ENCODE data around the gene SLC4A3.

The SLC4A3 gene

DNA sequence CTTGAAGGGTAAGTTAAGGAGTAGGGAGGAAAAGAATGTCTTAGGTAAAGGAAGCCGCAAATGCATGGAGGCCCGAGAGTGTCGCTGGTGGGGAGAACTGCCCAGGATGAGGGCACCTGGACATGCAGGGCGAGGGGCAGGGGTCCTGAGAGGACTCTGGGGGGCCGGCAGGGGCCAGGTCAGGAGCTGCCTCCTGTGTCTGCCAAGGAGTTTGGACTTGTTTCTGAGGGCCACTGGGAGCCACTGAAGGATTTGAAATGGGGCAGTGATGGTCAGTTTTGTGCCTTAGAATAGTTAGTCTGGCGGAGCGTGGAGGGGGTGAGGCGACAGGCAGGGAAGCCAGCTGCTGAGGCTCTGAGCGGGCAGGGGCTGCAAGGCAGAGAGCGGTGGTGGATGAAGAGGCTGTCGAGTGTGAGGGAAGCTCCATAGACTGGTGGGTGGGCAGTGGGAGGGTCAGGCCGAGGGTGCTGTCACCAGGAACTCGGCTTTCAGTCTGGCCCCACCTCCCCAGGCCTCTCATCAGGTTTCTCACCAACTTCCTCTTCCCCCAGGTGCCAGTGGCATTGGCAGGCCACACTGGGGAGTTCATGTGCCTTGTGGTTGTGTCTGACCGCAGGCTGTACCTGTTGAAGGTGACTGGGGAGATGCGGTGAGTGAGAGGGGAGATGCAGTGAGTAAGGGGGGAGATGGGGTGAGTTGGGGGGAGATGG is 14.7 kb upstream of the SLC4A3 start:
- DNase-seq (ENCODE audit: low spot score), result peak; percentile 34

- DNase-seq (ENCODE audit: low spot score), result no peak
Measured at GRCh38 chr2:219613461-219614070, 13.9 kb upstream of the SLC4A3 start.

DNA sequence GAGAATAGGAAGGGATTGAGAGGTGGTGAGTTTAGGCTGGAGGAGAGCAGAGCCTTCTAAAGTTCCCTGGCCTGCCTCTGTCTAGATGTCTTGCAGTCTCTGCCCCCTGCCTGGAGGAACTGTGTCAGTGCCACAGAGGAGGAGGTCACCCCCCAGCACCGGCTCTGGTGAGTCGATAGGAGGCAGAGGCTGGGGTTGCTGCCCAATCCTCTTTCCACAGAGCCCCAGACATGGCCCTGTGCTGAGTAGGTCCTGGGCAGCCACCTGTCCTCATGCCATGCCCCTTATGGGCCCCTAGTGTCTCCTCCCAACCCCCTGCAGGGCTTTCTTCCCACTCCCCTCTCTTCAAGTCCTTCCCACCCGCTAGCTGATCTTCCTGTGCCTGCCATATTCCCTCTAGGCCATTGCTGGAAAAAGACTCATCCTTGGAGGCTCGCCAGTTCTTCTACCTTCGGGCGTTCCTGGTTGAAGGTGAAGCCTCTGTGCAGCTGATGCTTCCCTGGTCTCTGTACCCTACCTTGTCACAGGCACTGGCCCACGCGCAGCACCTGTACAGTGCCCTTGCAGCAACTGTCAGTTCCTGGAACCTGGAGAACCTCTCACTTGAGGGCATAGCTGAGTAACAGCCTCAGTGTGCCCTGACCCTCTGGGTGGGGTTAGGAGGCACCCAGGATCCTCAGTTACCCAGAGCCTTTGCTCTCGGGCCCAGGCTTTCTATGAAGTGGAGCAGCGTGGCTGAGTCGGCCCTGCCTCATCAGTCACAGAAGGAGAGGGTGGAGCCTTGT is 13.2 kb upstream of the SLC4A3 start:
- DNase-seq (ENCODE audit: low spot score), result no peak

DNA sequence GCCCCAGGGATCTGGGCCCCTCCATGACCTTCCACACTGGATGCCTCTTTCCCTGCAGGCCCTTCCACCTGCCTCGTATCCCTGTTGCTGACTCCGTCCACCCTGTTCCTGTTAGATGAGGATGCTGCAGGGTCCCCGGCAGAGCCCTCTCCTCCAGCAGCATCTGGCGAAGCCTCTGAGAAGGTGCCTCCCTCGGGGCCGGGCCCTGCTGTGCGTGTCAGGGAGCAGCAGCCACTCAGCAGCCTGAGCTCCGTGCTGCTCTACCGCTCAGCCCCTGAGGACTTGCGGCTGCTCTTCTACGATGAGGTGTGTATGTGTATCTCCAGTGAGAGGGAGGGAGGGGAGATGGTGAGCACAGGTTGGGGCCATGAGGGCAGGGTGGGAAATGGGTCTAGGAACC is 12.4 kb upstream of the SLC4A3 start:
- no peak for DNase-seq (ENCODE audit: low spot score)

DNA sequence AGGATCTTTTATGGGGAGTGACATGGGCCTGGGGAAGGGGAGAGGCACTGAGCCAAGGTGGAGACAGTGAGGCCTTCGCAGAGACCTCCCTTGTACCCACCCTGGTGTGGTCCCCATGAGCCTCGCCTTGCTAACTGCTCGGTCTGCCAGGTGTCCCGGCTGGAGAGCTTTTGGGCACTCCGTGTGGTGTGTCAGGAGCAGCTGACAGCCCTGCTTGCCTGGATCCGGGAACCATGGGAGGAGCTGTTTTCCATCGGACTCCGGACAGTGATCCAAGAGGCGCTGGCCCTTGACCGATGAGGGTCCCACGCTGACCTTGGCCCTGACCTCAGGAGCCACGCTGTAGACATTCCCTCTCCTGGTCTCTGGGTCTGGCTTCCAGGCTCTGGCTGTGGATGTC is 11.5 kb upstream of the SLC4A3 start:
- no peak for DNase-seq (ENCODE audit: low spot score)

- DNase-seq (ENCODE audit: low spot score), result no peak
Measured at GRCh38 chr2:219616550-219616949, 10.9 kb upstream of the SLC4A3 start.

- no peak for DNase-seq (ENCODE audit: low spot score)
Measured at GRCh38 chr2:219618733-219619122, 8.7 kb upstream of the SLC4A3 start.

- no peak for DNase-seq (ENCODE audit: low spot score)
Measured at GRCh38 chr2:219619235-219619634, 8.2 kb upstream of the SLC4A3 start.

DNA sequence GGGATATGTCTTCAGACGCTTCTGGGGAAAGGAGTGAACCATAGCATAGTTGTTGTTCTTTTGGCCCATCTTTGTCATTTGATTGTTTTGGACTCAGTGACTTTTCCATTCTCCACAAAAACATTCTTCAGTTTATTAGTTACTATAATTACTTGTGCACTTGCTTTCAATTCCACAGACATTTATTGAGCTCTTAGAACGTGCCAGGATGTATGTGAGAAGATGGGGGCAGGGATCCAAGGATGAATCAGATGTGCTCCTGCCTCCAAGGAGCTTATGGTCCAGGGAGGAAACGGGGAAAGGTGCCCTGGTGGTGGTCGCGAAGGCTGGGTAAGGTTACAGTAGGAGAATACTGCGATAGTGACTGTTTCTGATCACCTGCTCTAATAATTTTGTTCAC is 6.9 kb upstream of the SLC4A3 start:
- DNase-seq (ENCODE audit: low spot score), result no peak

GRCh38 chr2:219621935-219622334 is 5.5 kb upstream of the SLC4A3 start:
- DNase-seq (ENCODE audit: low spot score), result no peak

- DNase-seq (ENCODE audit: low spot score), result no peak
Measured at GRCh38 chr2:219622472-219622871, 5.0 kb upstream of the SLC4A3 start.

DNA sequence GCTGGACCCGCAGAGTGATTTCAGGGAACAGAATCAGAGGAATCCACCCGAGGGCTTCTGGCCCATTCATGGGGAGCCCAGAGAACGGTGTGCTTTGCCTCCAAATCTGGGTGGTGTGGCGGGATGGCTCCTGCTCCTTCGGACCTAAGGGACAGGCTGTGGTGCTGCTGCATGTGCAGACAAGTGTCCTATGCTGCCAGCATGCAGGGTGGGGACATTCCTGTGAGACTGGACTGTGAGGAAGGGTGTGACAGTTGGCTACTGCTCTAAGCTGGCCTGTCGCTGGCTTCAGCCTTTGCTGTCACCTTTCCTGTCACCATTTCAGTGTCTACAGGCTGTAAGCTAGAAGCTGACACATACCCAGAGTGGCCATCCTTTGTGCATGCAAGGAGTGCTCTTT is 2.9 kb upstream of the SLC4A3 start:
- DNase-seq (ENCODE audit: low spot score), result no peak

DNA sequence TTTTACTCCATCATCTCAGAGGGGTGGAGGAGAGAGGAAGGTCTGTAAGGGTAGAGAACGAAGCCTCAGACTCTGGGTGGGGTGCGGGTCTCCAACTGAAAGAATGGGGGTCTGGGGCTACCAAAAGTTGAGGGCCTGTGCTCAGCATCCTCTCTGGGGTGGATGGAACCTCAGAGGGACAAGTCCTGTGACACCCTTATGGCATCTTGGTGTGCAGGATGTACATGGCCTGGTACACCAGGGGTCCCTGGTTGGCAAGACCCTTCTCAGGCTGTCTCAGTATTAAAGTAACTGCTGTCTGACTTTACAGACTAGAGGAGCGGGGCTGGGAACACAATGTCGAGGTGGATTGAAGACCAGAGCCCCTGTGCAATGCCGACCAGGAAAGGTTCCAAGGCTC is 2.3 kb upstream of the SLC4A3 start:
- no peak for DNase-seq (ENCODE audit: low spot score)

- no peak for DNase-seq (ENCODE audit: low spot score)
Measured at GRCh38 chr2:219626540-219626939, 890 bp upstream of the SLC4A3 start.

DNA sequence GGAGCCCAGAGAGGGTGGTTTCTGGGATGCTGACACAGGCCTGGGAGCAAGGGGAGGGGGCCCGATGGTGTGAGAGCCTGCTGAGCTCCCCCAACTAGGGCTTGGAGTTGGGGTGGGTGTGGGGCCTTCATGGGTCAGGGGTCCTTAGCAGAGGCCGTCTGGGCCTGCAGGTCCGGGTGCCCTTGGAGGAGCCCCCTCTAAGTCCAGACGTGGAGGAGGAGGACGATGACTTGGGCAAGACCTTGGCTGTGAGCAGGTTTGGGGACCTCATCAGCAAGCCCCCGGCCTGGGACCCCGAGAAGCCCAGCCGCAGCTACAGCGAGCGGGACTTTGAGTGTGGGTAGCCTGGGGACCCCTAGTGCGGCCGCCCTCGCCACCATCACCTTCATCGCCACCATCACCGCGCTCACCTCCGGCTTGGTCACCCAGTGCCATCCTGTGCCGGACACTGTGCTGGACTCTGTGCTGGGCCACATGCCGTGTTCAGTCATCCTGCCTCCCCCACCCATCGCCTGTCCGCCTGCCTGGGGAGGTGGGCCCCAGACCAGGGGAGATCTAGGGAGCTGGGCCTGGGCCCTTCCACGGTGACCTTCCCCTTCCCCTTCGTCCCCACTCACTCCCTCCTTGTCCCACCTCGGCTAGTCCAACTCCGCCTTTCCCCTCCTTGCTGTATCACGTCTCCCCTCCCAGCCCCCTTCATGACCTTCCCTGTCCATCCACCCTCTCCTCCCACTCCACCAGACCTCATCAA is 980 bp downstream of the SLC4A3 start:
- no peak for DNase-seq (ENCODE audit: low spot score)

DNA sequence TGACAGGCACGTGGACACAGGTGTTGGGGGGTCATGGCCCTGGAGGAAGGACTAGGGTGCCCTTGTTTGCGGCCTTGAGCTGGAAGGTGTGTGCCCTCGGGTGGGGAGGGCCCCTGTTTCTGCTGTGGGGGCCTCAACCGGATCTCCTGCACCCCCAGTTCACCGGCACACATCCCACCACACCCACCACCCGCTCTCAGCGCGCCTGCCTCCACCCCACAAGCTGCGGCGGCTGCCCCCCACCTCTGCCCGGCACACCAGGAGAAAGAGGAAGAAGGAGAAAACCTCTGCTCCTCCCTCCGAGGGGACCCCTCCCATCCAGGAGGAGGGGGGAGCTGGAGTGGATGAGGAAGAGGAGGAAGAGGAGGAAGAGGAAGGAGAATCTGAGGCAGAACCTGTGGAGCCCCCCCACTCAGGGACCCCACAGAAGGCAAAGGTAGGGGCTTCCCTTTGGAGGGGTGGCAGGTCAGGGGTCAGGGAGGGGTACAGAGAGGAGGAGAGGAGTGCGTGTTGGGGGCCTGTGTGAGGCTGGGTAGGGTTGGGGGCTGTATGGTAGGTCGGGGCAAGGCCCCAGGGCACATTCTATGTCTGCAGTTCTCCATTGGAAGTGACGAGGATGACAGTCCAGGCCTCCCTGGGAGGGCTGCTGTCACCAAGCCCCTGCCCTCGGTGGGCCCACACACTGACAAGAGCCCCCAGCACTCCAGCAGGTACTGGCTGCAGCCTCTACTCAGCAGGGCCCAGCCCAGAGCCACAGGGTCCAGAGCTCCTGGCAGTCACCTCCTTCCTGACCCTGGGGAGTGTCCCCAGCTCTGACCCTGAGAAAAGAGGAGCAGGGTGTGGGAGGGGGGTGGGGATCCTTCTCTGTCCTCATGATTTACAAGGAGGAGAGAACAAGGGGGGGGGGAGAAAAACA is 1.8 kb downstream of the SLC4A3 start:
- DNase-seq (ENCODE audit: low spot score), result no peak

GRCh38 chr2:219629976-219630695 is 2.7 kb downstream of the SLC4A3 start:
- no peak for DNase-seq (ENCODE audit: low spot score)

DNA sequence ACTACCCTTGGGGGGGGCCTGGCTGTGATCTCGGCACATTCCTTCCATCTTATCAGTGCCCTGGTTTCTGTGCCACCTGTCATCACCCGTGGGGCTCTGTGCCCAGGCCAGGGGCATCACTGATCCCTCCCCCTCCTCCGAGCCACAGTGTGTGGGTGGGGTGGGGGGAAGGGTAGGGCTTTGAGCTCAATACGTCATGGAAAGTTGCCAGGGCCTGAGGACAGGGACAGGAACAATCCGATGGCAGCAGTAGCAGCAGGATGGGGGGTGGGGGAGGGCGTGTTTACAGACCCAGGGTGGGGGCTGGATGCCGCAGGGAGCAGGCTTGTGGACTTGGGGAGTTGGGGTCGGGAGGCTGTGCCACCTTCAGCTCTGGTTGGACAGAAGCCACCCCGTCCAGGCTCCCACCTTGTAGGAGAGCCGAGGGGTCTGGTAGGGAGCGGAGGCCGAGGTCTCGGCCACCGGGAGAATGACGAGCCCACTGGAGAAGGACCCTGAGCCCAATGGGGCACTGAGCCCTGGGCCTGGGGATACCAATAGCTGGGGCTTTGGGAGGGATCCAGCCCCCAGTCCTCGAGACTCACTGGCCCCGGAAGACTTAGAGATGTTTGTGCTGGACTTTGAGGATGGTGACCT is 3.5 kb downstream of the SLC4A3 start:
- no peak for DNase-seq (ENCODE audit: low spot score)

DNA sequence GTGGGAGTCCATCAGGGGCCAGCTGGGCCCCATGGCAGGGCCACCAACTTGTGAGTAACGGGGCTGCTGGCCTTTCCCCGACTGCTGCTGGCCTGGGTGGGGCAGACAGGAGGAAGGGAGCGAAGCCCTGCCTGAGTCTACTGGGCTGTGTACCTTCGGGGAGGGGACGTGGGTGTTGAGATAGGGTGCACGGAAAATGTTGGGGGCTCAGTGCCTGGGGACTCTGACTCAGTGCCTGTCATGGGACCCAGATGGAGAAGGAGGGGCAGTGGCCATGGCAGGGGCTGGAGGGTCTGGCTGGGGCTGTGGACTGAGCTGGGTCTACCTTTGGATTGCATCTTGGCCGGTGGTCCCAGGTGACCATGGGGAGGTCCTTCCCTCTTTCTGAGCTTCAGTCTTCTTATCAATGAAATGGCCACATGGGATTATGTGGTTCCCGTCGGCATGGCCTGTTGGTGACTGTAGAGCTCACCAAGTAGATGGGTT is 4.0 kb downstream of the SLC4A3 start:
- no peak for DNase-seq (ENCODE audit: low spot score)
